Fibroblast of the aortic adventitia (primary cell): ENCODE measurements around the gene TMEM117. TPM values are rescaled to one million over a fixed set of nuclear protein-coding genes. Genes with fewer than 3 reads are reported as not detected.
A peak's percentile ranks its signal among the peaks of the same experiment; 100 is the strongest.

Experiments used
- DNase-seq: peaks from one replicate; pipeline ENCODE4 v3.0.0-alpha.2; 2010; ENCODE audit warnings: low read depth
- H3K4me3 ChIP-seq: 2 replicates; pipeline ENCODE4 v1.5.1; 2011; ENCODE audit warnings: low read depth, mild to moderate bottlenecking, control low read depth, low read length, moderate library complexity
- CTCF ChIP-seq: IDR thresholded peaks from 2 replicates; pipeline ENCODE4 v1.5.1; 2011; ENCODE audit warnings: mild to moderate bottlenecking, low read length, control low read depth, inconsistent platforms; ENCODE audit not compliant: insufficient read depth
- total RNA-seq: library from RNA; depleted of rRNA; stranded (reverse); fragments of >200 nt; gene quantifications from 2 replicates; pipeline ENCODE4 v1.2.3, GENCODE V29; 2012; ENCODE audit warnings: low replicate concordance

TMEM117 gene
- total RNA-seq, 1 donor, result 9.9 TPM

- no peak for TF ChIP-seq CTCF
- DNase-seq, result no peak
Observed at GRCh38 chr12:44101475-44101874, 265.6 kb downstream of the TMEM117 start.

GRCh38 chr12:44114906-44115305, 279.0 kb downstream of the TMEM117 start:
- DNase-seq, result no peak
- H3K4me3 ChIP-seq, result no peak overlapping the region
- no peak for TF ChIP-seq CTCF

More at GRCh38 chr12:44101475-44101874, 265.6 kb downstream of the TMEM117 start:
- no peak overlapping the region for H3K4me3 ChIP-seq

GRCh38 chr12:44117337-44117736, 281.5 kb downstream of the TMEM117 start:
- TF ChIP-seq CTCF, result no peak
- peak; percentile 0 for DNase-seq
- H3K4me3 ChIP-seq, result no peak overlapping the region

- no peak overlapping the region for H3K4me3 ChIP-seq
- no peak for TF ChIP-seq CTCF
- no peak for DNase-seq
Observed at GRCh38 chr12:44118946-44119345, 283.1 kb downstream of the TMEM117 start.

- no peak for TF ChIP-seq CTCF
- no peak for DNase-seq
- no peak overlapping the region for H3K4me3 ChIP-seq
Observed at GRCh38 chr12:44126806-44127205, 290.9 kb downstream of the TMEM117 start.

- H3K4me3 ChIP-seq, result no peak overlapping the region
- no peak for TF ChIP-seq CTCF
- DNase-seq, result no peak
Observed at GRCh38 chr12:44127966-44128710, 292.3 kb downstream of the TMEM117 start.

- no peak for TF ChIP-seq CTCF
- no peak overlapping the region for H3K4me3 ChIP-seq
- DNase-seq, result no peak
Observed at GRCh38 chr12:44143175-44143574, 307.3 kb downstream of the TMEM117 start.
